SU-DHL-6 (cell line): ENCODE measurements around the gene CFAP54.

Source experiments
- H2AFZ ChIP-seq: fragments of 200-600 bp; sonication (generic); 2 replicates; pipeline ENCODE4 v1.6.1; 2014; ENCODE audit warnings: low read depth, mild to moderate bottlenecking, moderate library complexity, mixed read lengths, antibody characterized with exemption, low read length; ENCODE audit not compliant: severe bottlenecking
- H3F3A ChIP-seq: fragments of 200-600 bp; shearing (Covaris generic); 2 replicates; pipeline ENCODE4 v1.6.0; 2016; ENCODE audit warnings: antibody characterized with exemption, mild to moderate bottlenecking; ENCODE audit not compliant: insufficient read depth
- H3K27ac ChIP-seq: fragments of 200-600 bp; sonication (generic); 2 replicates; pipeline ENCODE4 v1.5.1; 2016; ENCODE audit warnings: low read depth, mild to moderate bottlenecking, low read length, moderate library complexity, mixed read lengths
- H3K27me3 ChIP-seq: fragments of 200-600 bp; sonication (generic), shearing (Covaris generic); 2 replicates; pipeline ENCODE4 v1.6.0; 2014; ENCODE audit warnings: mild to moderate bottlenecking, low read length
- H3K36me3 ChIP-seq: fragments of 200-600 bp; sonication (generic); 2 replicates; pipeline ENCODE4 v1.6.1; 2014; ENCODE audit warnings: mild to moderate bottlenecking, low read length, mixed read lengths
- H3K4me2 ChIP-seq: fragments of 300-600, 200-600 bp; shearing (Covaris generic), sonication (generic); 2 replicates; pipeline ENCODE4 v1.6.0; 2014; ENCODE audit warnings: low read length, low read depth, mild to moderate bottlenecking; ENCODE audit not compliant: poor library complexity, severe bottlenecking
- H3K4me3 ChIP-seq: fragments of 200-600 bp; sonication (generic); 2 replicates; pipeline ENCODE4 v1.5.1; 2014; ENCODE audit warnings: antibody characterized with exemption, low read length, mild to moderate bottlenecking, mixed read lengths; ENCODE audit not compliant: insufficient read depth, poor library complexity, severe bottlenecking
- H3K79me2 ChIP-seq: fragments of 200-600 bp; sonication (generic); 2 replicates; pipeline ENCODE4 v1.6.1; 2014; ENCODE audit warnings: mild to moderate bottlenecking, low read length, moderate library complexity; ENCODE audit not compliant: insufficient read depth
- H3K9ac ChIP-seq: fragments of 200-600 bp; sonication (generic); 2 replicates; pipeline ENCODE4 v1.7.0; 2014; ENCODE audit warnings: mild to moderate bottlenecking, low read length
- H3K9me2 ChIP-seq: fragments of 200-600 bp; sonication (generic); replicated peaks from 2 replicates; pipeline ENCODE4 v1.6.1; 2014; ENCODE audit warnings: low read length; ENCODE audit not compliant: insufficient read depth
- H3K9me3 ChIP-seq: fragments of 200-600 bp; sonication (generic); 2 replicates; pipeline ENCODE4 v1.6.1; 2014; ENCODE audit warnings: low read length, mixed read lengths; ENCODE audit not compliant: insufficient read depth
- H4K20me1 ChIP-seq: fragments of 200-600 bp; sonication (generic); 2 replicates; pipeline ENCODE4 v1.6.1; 2014; ENCODE audit warnings: low read depth, mild to moderate bottlenecking, antibody characterized with exemption, low read length, moderate library complexity, mixed read lengths
- CTCF ChIP-seq: fragments of 200-600 bp; sonication (generic); IDR thresholded peaks from one replicate; pipeline ENCODE4 v1.5.1; 2017; ENCODE audit warnings: antibody characterized with exemption, mild to moderate bottlenecking, low read length, moderate library complexity; ENCODE audit not compliant: insufficient read depth, poor library complexity, severe bottlenecking
- EZH2phosphoT487 ChIP-seq: fragments of 200-600 bp; sonication (generic), shearing (Covaris generic); conservative IDR thresholded peaks from 2 replicates; pipeline ENCODE4 v1.6.1; 2018; ENCODE audit warnings: mild to moderate bottlenecking, antibody characterized with exemption, low read length, moderate library complexity, mixed read lengths

Gene CFAP54

GRCh38 chr12:96906849-96907670 is 417.7 kb downstream of the CFAP54 start, which contains the start of gene NEDD1:
NEDD1 (plus strand) TSS chr12:96907257; CDS start chr12:96909760, 2,503 bp downstream.
- H3K4me3 ChIP-seq = peak within 1 kb of the TSS; percentile 86
- 0 out of 2 replicates have a peak, but pooled peaks cover 2% of the 10 kb centered on the region for H3F3A ChIP-seq
- H3K27ac ChIP-seq = peak within 1 kb of the TSS; percentile 52
- H3K9me3 ChIP-seq = no peaks in the 10 kb centered on the region
- 0 out of 2 replicates have a peak, but pooled peaks cover 4% of the 10 kb centered on the region for H4K20me1 ChIP-seq
- peaks cover 44% of the 10 kb centered on the region for H3K79me2 ChIP-seq
- H3K9ac ChIP-seq = peak within 1 kb of the TSS; percentile 91
- peak within 1 kb of the TSS; percentile 93 for H2AFZ ChIP-seq
- H3K27me3 ChIP-seq = no peaks in the 10 kb centered on the region
- peaks cover 4% of the 10 kb centered on the region; the same call in 1 of the 2 replicates for H3K36me3 ChIP-seq
- TF ChIP-seq CTCF (no peak), EZH2phosphoT487 (no peak)
- peak within 1 kb of the TSS; percentile 92 for H3K4me2 ChIP-seq
- H3K9me2 ChIP-seq = no peaks in the 10 kb centered on the region

DNA sequence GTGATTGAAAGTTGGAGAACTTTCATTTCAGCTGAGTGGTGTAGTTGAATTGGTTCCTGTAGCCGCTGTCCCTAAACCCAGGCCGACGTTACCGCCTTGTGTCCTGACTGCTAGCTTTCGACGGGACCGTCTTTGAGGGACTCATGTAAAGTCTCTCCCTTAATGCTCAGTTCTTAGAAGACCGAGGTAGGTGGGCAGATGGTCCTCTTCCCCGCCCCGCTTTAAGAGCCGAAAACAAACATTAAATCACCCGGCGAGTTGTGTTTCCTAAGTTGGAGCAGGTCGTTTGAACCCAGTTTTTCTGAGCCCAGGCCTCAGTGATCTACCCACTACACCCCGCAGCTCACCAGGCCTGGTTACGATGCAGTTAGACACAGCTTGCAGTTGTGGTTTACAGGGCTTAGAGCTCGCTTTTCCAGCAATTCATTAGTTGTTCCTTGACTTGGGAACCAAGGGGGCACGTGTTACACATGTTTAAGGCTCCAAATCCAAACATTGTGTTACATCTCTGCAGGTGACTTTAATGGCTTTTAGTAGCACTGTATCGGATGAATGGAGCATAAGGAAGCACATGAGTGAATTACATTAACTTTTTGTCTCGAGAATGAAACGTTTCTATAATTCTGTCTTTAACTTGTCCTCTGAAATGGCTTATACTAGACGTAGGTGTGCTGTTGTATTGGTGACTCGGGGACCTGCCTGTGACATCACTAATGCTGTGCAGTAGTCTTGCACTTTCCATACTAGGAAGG is 418.5 kb downstream of the CFAP54 start:
- H3K4me2 ChIP-seq = peak overlapping the region; percentile 92
- H3K27ac ChIP-seq = peak overlapping the region; percentile 52
- TF ChIP-seq CTCF = no peak
- TF ChIP-seq EZH2phosphoT487 = no peak
- 0 out of 2 replicates have a peak, but pooled peaks cover 4% of the 10 kb centered on the region for H4K20me1 ChIP-seq
- H3K9ac ChIP-seq = peak overlapping the region; percentile 91
- peaks cover 4% of the 10 kb centered on the region; the same call in 1 of the 2 replicates for H3K36me3 ChIP-seq
- no peaks in the 10 kb centered on the region for H3K27me3 ChIP-seq
- H3F3A ChIP-seq = 0 out of 2 replicates have a peak, but pooled peaks cover 2% of the 10 kb centered on the region
- peak overlapping the region; percentile 93 for H2AFZ ChIP-seq
- no peaks in the 10 kb centered on the region for H3K9me2 ChIP-seq
- peaks cover 51% of the 10 kb centered on the region for H3K79me2 ChIP-seq
- no peaks in the 10 kb centered on the region for H3K9me3 ChIP-seq
- H3K4me3 ChIP-seq = peak overlapping the region; percentile 86

GRCh38 chr12:96908423-96908675 is 419.0 kb downstream of the CFAP54 start:
- peak overlapping the region; percentile 92 for H3K4me2 ChIP-seq
- H4K20me1 ChIP-seq = 0 out of 2 replicates have a peak, but pooled peaks cover 4% of the 10 kb centered on the region
- H3K9me3 ChIP-seq = no peaks in the 10 kb centered on the region
- peaks cover 4% of the 10 kb centered on the region; the same call in 1 of the 2 replicates for H3K36me3 ChIP-seq
- no peak overlapping the region for H3K27ac ChIP-seq
- H3K79me2 ChIP-seq = peaks cover 55% of the 10 kb centered on the region
- 0 out of 2 replicates have a peak, but pooled peaks cover 2% of the 10 kb centered on the region for H3F3A ChIP-seq
- no peaks in the 10 kb centered on the region for H3K27me3 ChIP-seq
- H3K4me3 ChIP-seq = peak overlapping the region; percentile 86
- H3K9me2 ChIP-seq = no peaks in the 10 kb centered on the region
- peak overlapping the region; percentile 91 for H3K9ac ChIP-seq
- TF ChIP-seq CTCF (no peak), EZH2phosphoT487 (no peak)
- H2AFZ ChIP-seq = peak overlapping the region; percentile 93
